GM18507 (cell line): ENCODE results near the gene SALL1.

ENCODE experiments used
- DNase-seq: peaks from one replicate; pipeline ENCODE4 v3.0.0; 2011; ENCODE audit warnings: low read depth; ENCODE audit not compliant: insufficient read length; ENCODE audit errors: extremely low spot score
- FAIRE-seq: peaks from 2 replicates; lab custom pipeline; 2011; peaks lifted over from hg19 to GRCh38; lab: Jason Lieb, UNC

The SALL1 gene

GRCh38 chr16:51146256-51146924 is 4.7 kb downstream of the SALL1 start:
- no peak for DNase-seq
- no peak for FAIRE-seq

- DNase-seq (no peak), FAIRE-seq (no peak)
These were observed 6.9 kb downstream of the SALL1 start for GRCh38 chr16:51144203-51144602.

- no peak for FAIRE-seq
- DNase-seq: no peak
These were observed 7.7 kb downstream of the SALL1 start for GRCh38 chr16:51143196-51143977.

- FAIRE-seq: no peak
These were observed 9.5 kb downstream of the SALL1 start for GRCh38 chr16:51141541-51141940.

DNA sequence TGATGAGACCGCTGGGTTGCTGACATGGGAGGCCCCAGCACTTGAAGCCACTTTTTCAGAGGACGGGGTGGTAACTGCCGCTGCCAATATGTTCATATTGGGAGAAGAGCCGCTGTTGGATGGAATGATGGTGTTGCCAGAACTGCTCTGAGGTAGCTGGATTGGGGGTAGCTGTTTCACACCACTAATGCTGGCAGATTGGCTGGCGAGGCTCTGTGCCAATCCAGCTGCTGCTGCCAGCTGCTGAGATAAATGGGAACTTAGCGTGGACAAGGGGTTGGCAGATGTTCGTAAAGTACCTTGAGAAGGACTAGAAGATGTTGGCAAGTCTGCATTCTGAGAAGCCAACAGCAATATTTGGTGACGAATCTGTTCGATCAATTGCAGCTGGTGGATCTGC is 10.0 kb downstream of the SALL1 start:
- DNase-seq (no peak), FAIRE-seq (no peak)

More at GRCh38 chr16:51141541-51141940, 9.5 kb downstream of the SALL1 start:
- no peak for DNase-seq

DNA sequence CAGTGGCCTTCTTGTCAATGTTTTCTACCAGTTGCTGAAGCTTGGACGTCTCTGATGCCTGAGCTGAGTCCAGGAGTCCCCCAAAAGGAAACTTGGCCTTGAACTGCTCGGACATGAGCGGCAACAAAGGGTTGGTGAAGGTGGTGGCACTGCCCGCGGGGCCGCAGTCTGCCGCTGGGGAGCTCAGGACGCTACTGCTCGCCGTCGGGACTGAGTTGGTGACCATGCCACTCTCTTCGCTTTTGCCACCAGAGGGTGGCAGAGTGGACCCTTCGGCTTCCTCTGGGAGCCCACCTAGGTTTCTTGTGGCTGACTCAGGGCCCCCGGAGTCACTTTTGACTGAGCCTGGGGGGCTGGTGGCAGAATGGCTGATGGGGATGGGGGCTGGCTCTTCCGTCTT is 11.0 kb downstream of the SALL1 start:
- no peak for DNase-seq
- FAIRE-seq: no peak

GRCh38 chr16:51139568-51139967 is 11.5 kb downstream of the SALL1 start:
- DNase-seq: no peak
- no peak for FAIRE-seq

DNA sequence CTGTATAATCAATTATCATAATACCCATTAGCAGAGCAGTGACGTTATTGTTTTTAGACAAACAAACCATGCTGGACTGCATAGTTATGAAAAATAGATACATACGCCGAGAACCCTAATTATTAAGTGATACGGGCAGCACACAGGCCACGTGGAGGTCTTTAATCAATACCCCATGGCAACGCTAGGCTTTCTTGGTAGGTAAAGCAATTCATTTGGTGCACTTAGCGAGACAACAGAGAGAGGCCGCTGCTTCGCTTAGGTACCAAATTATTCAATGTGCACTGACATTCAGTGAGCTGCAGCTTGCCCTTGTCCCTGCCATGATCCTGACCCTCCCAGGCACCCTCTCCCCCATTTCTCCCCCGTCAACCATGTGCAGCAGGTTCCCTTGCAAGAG is 12.9 kb downstream of the SALL1 start:
- FAIRE-seq (no peak), DNase-seq (no peak)

DNA sequence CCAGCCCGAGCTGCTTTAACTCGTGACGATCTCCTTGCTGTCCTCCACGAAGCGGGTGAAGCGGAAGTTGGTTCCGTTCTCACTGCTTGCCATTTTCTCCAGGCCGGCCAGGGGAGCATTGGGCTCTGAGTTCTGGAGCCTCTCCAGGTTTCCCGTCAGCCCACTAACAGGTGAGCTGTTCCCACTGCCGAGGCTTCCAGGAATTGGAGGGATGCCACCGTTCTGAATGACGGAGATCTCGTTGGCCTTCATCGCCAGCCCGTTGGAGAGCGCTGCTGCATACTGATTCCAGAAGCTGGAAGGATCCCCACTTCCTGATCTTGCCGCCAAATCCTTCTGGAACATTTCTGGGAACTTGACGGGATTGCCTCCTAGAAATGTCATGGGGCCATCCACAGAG is 14.0 kb downstream of the SALL1 start:
- no peak for FAIRE-seq
- DNase-seq: no peak

- no peak for FAIRE-seq
- no peak for DNase-seq
These were observed 16.2 kb downstream of the SALL1 start for GRCh38 chr16:51134876-51135275.

DNA sequence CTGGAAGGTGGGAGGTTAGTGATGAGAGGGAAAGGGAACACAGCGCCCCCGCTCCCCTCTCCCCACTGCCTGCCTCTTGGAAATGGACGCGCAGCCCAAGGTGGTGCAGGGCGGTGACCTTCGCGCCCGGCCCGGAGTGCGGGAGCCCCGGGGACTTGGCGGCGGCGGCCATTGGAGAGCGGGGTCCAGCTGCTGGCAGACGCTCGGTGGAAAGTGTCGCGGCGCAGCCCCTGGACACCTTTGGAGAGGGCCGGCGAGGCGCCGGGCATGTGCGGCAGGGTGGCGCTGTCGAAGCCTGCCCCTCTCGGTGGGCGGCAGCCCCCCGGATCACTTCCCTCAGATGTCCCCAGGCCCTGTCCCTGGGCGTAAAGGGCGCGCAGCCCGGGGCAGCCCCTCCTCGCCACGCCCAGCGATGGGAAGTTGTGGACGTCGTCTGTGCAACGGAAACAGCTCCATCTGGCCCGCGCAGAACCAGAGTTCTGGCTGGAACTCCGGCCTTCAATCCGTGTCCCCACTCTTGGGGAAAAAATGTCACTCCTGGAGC is 16.7 kb downstream of the SALL1 start:
- DNase-seq (no peak), FAIRE-seq (no peak)

DNA sequence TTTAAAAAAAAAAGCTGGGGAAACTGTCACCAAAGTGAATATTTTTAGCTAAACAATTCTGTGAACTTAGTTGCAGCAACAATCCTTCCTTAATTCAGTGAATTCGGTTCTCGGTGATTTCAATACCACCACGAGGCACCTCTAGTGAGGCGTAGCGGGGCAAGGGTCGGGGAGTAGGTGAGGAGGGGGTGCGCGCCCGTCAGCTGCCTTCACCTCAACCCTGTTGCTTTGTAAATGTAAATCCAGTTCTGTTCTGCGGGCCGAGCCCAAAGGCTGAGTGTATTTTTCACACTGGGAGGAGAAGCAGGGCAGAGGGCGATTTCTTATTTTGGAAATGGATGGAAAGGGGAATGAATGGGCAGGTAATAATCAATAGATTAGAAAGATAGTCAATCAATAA is 17.4 kb downstream of the SALL1 start:
- FAIRE-seq (no peak), DNase-seq (no peak)

- no peak for DNase-seq
- no peak for FAIRE-seq
These were observed 17.9 kb downstream of the SALL1 start for GRCh38 chr16:51133183-51133582.

DNA sequence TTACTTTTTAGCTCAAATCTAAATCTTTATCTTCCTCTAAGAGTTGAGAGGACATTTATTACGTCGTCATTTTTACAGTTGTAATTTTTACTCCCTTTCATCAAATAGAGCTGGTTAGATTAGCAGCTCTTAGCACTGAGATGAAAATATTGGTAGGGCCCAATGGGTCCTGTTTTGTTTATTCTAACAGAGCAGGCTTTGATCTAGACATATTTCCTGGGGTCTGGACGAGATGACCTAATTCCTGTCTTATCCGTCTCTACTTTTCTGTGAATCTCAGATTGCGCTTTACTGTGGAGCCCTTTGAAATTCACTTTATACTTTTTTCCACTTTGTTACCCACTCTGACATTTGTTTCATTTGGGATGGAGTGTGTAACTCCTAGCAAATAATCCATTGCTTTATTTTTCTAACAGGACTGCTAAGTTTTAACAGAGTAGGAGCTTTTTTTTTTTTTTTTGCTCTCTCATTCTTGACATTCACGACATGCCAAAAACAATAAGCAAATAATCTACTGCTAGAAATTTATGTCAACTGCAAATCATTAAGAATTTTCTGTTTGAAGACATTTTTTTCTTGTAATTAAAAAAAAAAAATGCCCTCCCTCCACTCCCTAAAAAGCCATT is 18.5 kb downstream of the SALL1 start:
- no peak for FAIRE-seq

GRCh38 chr16:51131619-51132018 is 19.5 kb downstream of the SALL1 start:
- FAIRE-seq (no peak), DNase-seq (no peak)

More for the DNA sequence above, 18.5 kb downstream of the SALL1 start:
- no peak for DNase-seq

GRCh38 chr16:51129105-51129504 is 22.0 kb downstream of the SALL1 start:
- DNase-seq (no peak), FAIRE-seq (no peak)

- no peak for DNase-seq
- FAIRE-seq: no peak
These were observed 25.1 kb downstream of the SALL1 start for GRCh38 chr16:51125992-51126391.

- DNase-seq: no peak
- FAIRE-seq: no peak
These were observed 26.2 kb downstream of the SALL1 start for GRCh38 chr16:51124896-51125295.

GRCh38 chr16:51121850-51122249 is 29.2 kb downstream of the SALL1 start:
- DNase-seq (no peak), FAIRE-seq (no peak)

- no peak for FAIRE-seq
These were observed 30.2 kb downstream of the SALL1 start for GRCh38 chr16:51120730-51121347.

More at GRCh38 chr16:51120730-51121347, 30.2 kb downstream of the SALL1 start:
- DNase-seq: no peak
